Sigmoid colon (tissue), 7 donors: ENCODE results near the gene ASTN1. TPM values are rescaled to one million over a fixed set of nuclear protein-coding genes. Genes with fewer than 3 reads are reported as not detected.

Source experiments
- DNase-seq: peaks from one replicate; pipeline ENCODE4 v3.0.0-alpha.2; 2019
- H3K27ac ChIP-seq, 4 donors: fragments of 200-600 bp; sonication (generic); one replicate each; pipeline ENCODE4 v1.5.1; 2016 to 2019; ENCODE audit warnings: mild to moderate bottlenecking in 1 of 4
- H3K27me3 ChIP-seq, 3 donors: fragments of 200-600 bp; sonication (generic); one replicate each; pipeline ENCODE4 v1.5.1; 2019; ENCODE audit warnings: mild to moderate bottlenecking in 1 of 3
- H3K36me3 ChIP-seq, 4 donors: fragments of 200-600 bp; sonication (generic); one replicate each; pipeline ENCODE4 v1.5.1; 2016 to 2019
- H3K4me1 ChIP-seq, 4 donors: fragments of 200-600 bp; sonication (generic); one replicate each; pipeline ENCODE4 v1.5.1; 2017 to 2019
- H3K4me3 ChIP-seq, 4 donors: fragments of 200-600 bp; sonication (generic); one replicate each; pipeline ENCODE4 v1.5.1; 2017 to 2019; ENCODE audit warnings: mild to moderate bottlenecking in 2 of 4, moderate library complexity in 1 of 4
- H3K9me3 ChIP-seq, 4 donors: fragments of 200-600 bp in 3 of 4; sonication (generic) in 3 of 4; one replicate each; pipeline versions ENCODE4 v1.5.1 to v1.6.1; 2013 to 2019
- EP300 ChIP-seq, 4 donors: sonication (generic); formaldehyde crosslinking; IDR thresholded peaks; one replicate each; pipeline ENCODE4 v1.6.1; 2017; ENCODE audit warnings: antibody characterized with exemption in 4 of 4
- POLR2A ChIP-seq, 2 donors: fragments of 450-650 bp; IDR thresholded peaks; one replicate each; pipeline ENCODE4 v1.6.1; 2016; ENCODE audit warnings: antibody characterized with exemption in 2 of 2, mild to moderate bottlenecking in 2 of 2, moderate library complexity in 2 of 2
- POLR2AphosphoS5 ChIP-seq, 4 donors: sonication (generic); formaldehyde crosslinking; IDR thresholded peaks; one replicate each; pipeline ENCODE4 v1.6.1; 2017; ENCODE audit warnings: antibody characterized with exemption in 4 of 4
- WGBS, 2 donors: extraction: QIAGEN DNeasy Blood & Tissue Kit; methylation state at CpG; one replicate each; pipeline ENCODE4 v1.1.7; 2013; 5-methylcytosine and 5-hydroxymethylcytosine counted together
- intact Hi-C: fragments of 100-400 bp; cut with DNase I; formaldehyde crosslinking; loops from one replicate; pipeline ENCODE4 v1.15.1; 2023
- polyA plus RNA-seq, 3 donors: library from polyadenylated mRNA; stranded (reverse); fragments of 200-250 nt; gene quantifications; one replicate each; pipeline ENCODE4 v1.2.3, GENCODE V29; 2013
- total RNA-seq, 4 donors: library from RNA; depleted of rRNA; stranded (reverse); fragments of >200 nt; gene quantifications; one replicate each; pipeline ENCODE4 v1.1.0, GENCODE V29; 2016
- TF ChIP-seq, protein P1 (sequence below), 4 experiments: fragments of 450-650 bp in 3 of 4; fragments of 200-600 bp in 1 of 4; IDR thresholded peaks; one replicate each; pipeline ENCODE4 v1.5.1; 2016 to 2019; ENCODE audit warnings: antibody characterized with exemption in 4 of 4, mild to moderate bottlenecking in 3 of 4, moderate library complexity in 2 of 4
- donor health status: healthy with polysubstance abuse.
- donor health status: Bipolar disorder and iron deficiency.
- donor health status: healthy.

The ASTN1 gene
- total and polyA plus RNA-seq, 7 donors: 0.49 to 2.2 (median 1.4) TPM; not detected in 2

DNA sequence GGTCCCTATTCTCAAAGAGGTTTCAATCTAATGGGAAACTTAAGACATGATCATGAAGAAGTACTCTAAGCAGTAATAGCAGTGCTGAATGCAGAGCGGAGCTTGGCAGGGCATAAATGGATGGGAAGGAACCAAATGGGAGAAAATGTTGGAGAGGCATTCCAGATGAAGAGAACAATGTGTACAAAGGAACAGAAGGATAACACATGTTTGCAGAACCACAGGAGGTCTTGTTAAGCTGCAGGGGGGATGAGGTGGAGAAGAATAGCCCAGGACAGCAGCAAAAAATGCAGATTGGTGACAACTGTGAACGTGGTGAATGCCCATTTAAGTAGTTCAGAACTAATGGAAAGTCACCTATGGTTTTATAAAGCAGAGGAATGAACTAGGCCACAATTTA, 99.1 kb downstream of the ASTN1 start:
- Histone ChIP-seq H3K27ac (no peak overlapping the region), H3K9me3 (no peaks in the 10 kb centered on the region), H3K27me3 (no peaks in the 10 kb centered on the region), H3K36me3 (no peaks in the 10 kb centered on the region), H3K4me3 (no peak overlapping the region), H3K4me1 (no peaks in the 10 kb centered on the region)
- no peak for DNase-seq
- 44 to 53% methylated on average over 2 of the region's 2 CpGs for WGBS, 2 donors
- TF ChIP-seq POLR2A (IDR thresholded peaks at IDR 0.05) (no peak), POLR2AphosphoS5 (IDR thresholded peaks at IDR 0.05) (no peak), EP300 (IDR thresholded peaks at IDR 0.05) (no peak)
- TF ChIP-seq, protein P1, sequence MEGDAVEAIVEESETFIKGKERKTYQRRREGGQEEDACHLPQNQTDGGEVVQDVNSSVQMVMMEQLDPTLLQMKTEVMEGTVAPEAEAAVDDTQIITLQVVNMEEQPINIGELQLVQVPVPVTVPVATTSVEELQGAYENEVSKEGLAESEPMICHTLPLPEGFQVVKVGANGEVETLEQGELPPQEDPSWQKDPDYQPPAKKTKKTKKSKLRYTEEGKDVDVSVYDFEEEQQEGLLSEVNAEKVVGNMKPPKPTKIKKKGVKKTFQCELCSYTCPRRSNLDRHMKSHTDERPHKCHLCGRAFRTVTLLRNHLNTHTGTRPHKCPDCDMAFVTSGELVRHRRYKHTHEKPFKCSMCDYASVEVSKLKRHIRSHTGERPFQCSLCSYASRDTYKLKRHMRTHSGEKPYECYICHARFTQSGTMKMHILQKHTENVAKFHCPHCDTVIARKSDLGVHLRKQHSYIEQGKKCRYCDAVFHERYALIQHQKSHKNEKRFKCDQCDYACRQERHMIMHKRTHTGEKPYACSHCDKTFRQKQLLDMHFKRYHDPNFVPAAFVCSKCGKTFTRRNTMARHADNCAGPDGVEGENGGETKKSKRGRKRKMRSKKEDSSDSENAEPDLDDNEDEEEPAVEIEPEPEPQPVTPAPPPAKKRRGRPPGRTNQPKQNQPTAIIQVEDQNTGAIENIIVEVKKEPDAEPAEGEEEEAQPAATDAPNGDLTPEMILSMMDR (IDR thresholded peaks at IDR 0.05): no peak
- intact Hi-C loops: no loop called here

DNA sequence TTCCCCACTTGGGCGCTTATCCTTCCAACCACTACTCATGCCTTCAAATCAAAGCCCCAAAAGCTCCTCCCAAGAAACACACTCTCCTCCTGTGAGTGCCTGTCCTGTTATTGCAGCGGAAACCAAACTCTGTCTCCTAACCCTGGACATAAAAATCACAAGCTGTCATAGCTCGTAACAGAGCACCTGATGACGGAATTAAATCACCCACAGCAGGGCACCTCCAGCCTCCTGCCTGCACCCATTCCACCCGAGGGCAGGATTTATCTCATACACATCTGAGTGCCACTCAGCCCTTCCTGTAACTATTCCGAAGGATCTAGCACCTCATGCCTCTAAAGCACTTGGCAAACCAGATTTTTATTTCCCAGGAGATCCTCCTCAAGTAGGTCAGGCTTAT, 100.9 kb downstream of the ASTN1 start:
- no peaks in the 10 kb centered on the region for H3K36me3 ChIP-seq
- DNase-seq: no peak
- H3K4me1 ChIP-seq: no peaks in the 10 kb centered on the region
- TF ChIP-seq POLR2AphosphoS5 (IDR thresholded peaks at IDR 0.05) (no peak), EP300 (IDR thresholded peaks at IDR 0.05) (no peak), POLR2A (IDR thresholded peaks at IDR 0.05) (no peak)
- TF ChIP-seq, protein P1 (IDR thresholded peaks at IDR 0.05): no peak
- no peaks in the 10 kb centered on the region for H3K27me3 ChIP-seq
- no peak overlapping the region for H3K27ac ChIP-seq
- intact Hi-C loops: no loop called here
- H3K4me3 ChIP-seq: no peak overlapping the region
- WGBS, 2 donors: 76 to 86% methylated on average over 6 of the region's 6 CpGs
- no peaks in the 10 kb centered on the region for H3K9me3 ChIP-seq

DNA sequence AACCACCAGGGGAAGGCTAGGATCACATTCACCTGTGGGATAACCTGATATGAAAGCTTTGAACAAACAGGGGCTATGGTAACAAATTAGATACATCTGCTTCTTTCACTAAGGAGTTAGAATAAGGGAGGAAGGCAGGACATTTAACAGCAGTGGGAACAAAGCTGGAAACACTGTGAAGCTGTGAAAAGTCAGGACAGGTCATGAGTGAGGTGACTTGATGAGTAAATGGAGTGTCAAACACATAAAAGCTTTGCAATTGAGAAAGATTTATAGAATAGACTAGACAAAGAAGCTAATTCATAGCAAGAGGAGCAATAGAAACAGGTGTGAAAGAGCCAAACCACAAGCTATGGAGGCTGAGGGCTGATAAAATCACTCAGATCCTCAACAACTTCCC, 110.0 kb downstream of the ASTN1 start:
- Histone ChIP-seq H3K27me3 (no peaks in the 10 kb centered on the region), H3K36me3 (no peaks in the 10 kb centered on the region), H3K9me3 (no peaks in the 10 kb centered on the region), H3K4me1 (no peaks in the 10 kb centered on the region), H3K4me3 (no peak overlapping the region), H3K27ac (no peak overlapping the region)
- TF ChIP-seq, protein P1 (IDR thresholded peaks at IDR 0.05): no peak
- TF ChIP-seq EP300 (IDR thresholded peaks at IDR 0.05): no peak
- TF ChIP-seq POLR2AphosphoS5 (IDR thresholded peaks at IDR 0.05): no peak
- TF ChIP-seq POLR2A (IDR thresholded peaks at IDR 0.05): no peak
- DNase-seq: no peak
- intact Hi-C loops: no loop called here

DNA sequence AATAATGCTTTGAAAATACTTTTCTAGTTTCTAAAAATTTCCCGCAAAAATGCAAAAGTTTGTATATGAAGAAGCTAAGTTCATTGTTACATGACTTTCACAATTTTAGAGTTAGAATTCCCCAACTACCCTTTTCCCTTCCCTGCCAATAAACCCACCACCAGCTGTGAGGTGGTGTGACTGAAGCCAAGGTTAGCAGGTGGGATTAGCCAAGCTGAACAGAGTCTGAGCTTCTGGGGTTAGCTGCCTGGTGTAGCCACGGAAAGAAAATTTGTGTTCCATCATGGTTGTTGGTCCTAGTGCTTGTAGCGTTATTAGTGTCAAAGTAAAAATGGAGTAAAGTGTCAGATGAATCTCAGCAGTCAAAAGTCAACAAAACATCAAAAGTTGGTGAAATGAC, 110.9 kb downstream of the ASTN1 start:
- 75 to 84% methylated on average over 3 of the region's 3 CpGs for WGBS, 2 donors

More for the DNA sequence above, 110.9 kb downstream of the ASTN1 start:
- Histone ChIP-seq H3K36me3 (no peaks in the 10 kb centered on the region), H3K9me3 (no peaks in the 10 kb centered on the region), H3K27me3 (no peaks in the 10 kb centered on the region), H3K4me1 (no peaks in the 10 kb centered on the region), H3K27ac (no peak overlapping the region), H3K4me3 (no peak overlapping the region)
- intact Hi-C loops: no loop called here
- no peak for DNase-seq
- TF ChIP-seq POLR2A (IDR thresholded peaks at IDR 0.05): no peak
- no peak for TF ChIP-seq EP300 (IDR thresholded peaks at IDR 0.05)
- no peak for TF ChIP-seq POLR2AphosphoS5 (IDR thresholded peaks at IDR 0.05)
- TF ChIP-seq, protein P1 (IDR thresholded peaks at IDR 0.05): no peak
